HG02973 (cell line): Measurements from ENCODE around the gene PEA15.
A peak's percentile ranks its signal among the peaks of the same experiment; 100 is the strongest.

Source experiments
- ATAC-seq: cut with Tn5 transposase; IDR thresholded peaks from one replicate; pipeline ENCODE4 v1.9.1; 2021; ENCODE audit warnings: moderate library complexity; ENCODE audit not compliant: unreplicated experiment

Gene PEA15

GRCh38 chr1:160205242-160206035 is at the start of gene PEA15:
PEA15 (plus strand) TSS chr1:160205384; CDS start chr1:160211545, 6,161 bp downstream.
- ATAC-seq = no peak

- ATAC-seq = no peak
Measured at GRCh38 chr1:160156361-160156760, 48.8 kb upstream of the PEA15 start.

- no peak for ATAC-seq
Measured at GRCh38 chr1:160157174-160157573, 48.0 kb upstream of the PEA15 start.

GRCh38 chr1:160158031-160158430 is 47.2 kb upstream of the PEA15 start:
- ATAC-seq = no peak

GRCh38 chr1:160158534-160158933 is 46.6 kb upstream of the PEA15 start:
- ATAC-seq = no peak

- ATAC-seq = no peak
Measured at GRCh38 chr1:160159846-160160245, 45.3 kb upstream of the PEA15 start.

GRCh38 chr1:160161965-160162705 is 43.0 kb upstream of the PEA15 start:
- no peak for ATAC-seq

- no peak for ATAC-seq
Measured at GRCh38 chr1:160162931-160163330, 42.3 kb upstream of the PEA15 start.

GRCh38 chr1:160163615-160164014 is 41.6 kb upstream of the PEA15 start:
- no peak for ATAC-seq

GRCh38 chr1:160164121-160164520 is 41.1 kb upstream of the PEA15 start:
- no peak for ATAC-seq

GRCh38 chr1:160166166-160166868 is 38.9 kb upstream of the PEA15 start:
- ATAC-seq = no peak

GRCh38 chr1:160167056-160167455 is 38.1 kb upstream of the PEA15 start:
- no peak for ATAC-seq

GRCh38 chr1:160167580-160167979 is 37.6 kb upstream of the PEA15 start:
- ATAC-seq = no peak

- ATAC-seq = no peak
Measured at GRCh38 chr1:160168016-160168415, 37.2 kb upstream of the PEA15 start.

- ATAC-seq = no peak
Measured at GRCh38 chr1:160168609-160169369, 36.4 kb upstream of the PEA15 start.

GRCh38 chr1:160169553-160170399 is 35.4 kb upstream of the PEA15 start:
- peak; percentile 63 for ATAC-seq

- ATAC-seq = no peak
Measured at GRCh38 chr1:160171354-160171753, 33.8 kb upstream of the PEA15 start.

- no peak for ATAC-seq
Measured at GRCh38 chr1:160171980-160172379, 33.2 kb upstream of the PEA15 start.

GRCh38 chr1:160177231-160177630 is 28.0 kb upstream of the PEA15 start:
- ATAC-seq = no peak

- ATAC-seq = no peak
Measured at GRCh38 chr1:160177667-160178066, 27.5 kb upstream of the PEA15 start.
